Erythroblast (primary cell): ENCODE data around the gene SAMD10.

Source experiments
- GATA1 ChIP-seq: IDR thresholded peaks from 2 replicates; pipeline ENCODE4 v1.6.1; 2011; ENCODE audit warnings: low read depth, mild to moderate bottlenecking, control low read depth, low read length, moderate library complexity
- POLR2A ChIP-seq: IDR thresholded peaks from 2 replicates; pipeline ENCODE4 v1.6.1; 2011; ENCODE audit warnings: mild to moderate bottlenecking, low read length

- TF ChIP-seq POLR2A (no peak), GATA1 (no peak)
Observed at GRCh38 chr20:63961664-63962425, 17.6 kb downstream of the SAMD10 start.
